DOHH2 (cell line): Measurements from ENCODE around the gene SHD.

Experiments
- H3F3A ChIP-seq: fragments of 200-600 bp; sonication (generic), shearing (Covaris generic); 2 replicates; pipeline ENCODE4 v1.6.0; 2016; ENCODE audit warnings: antibody characterized with exemption, mild to moderate bottlenecking; ENCODE audit not compliant: control insufficient read depth, insufficient read depth
- H3K27ac ChIP-seq: fragments of 200-600 bp; sonication (generic); 2 replicates; pipeline ENCODE4 v1.5.1; 2014; ENCODE audit warnings: low read depth, mild to moderate bottlenecking, low read length, moderate library complexity
- H3K27me3 ChIP-seq: fragments of 200-600 bp; sonication (generic); 2 replicates; pipeline ENCODE4 v1.6.1; 2014; ENCODE audit warnings: mild to moderate bottlenecking, low read length, mixed read lengths; ENCODE audit not compliant: control insufficient read depth
- H3K36me3 ChIP-seq: fragments of 200-600 bp; sonication (generic); 2 replicates; pipeline ENCODE4 v1.6.1; 2014; ENCODE audit warnings: mild to moderate bottlenecking, low read length, moderate library complexity, mixed read lengths; ENCODE audit not compliant: control insufficient read depth
- H3K4me1 ChIP-seq: fragments of 200-600 bp; sonication (generic); 2 replicates; pipeline ENCODE4 v1.6.1; 2014; ENCODE audit warnings: mild to moderate bottlenecking, low read length, mixed read lengths; ENCODE audit not compliant: control insufficient read depth
- H3K4me2 ChIP-seq: fragments of 200-600 bp; sonication (generic); 2 replicates; pipeline ENCODE4 v1.6.0; 2014; ENCODE audit warnings: mild to moderate bottlenecking, low read length, moderate library complexity
- H3K4me3 ChIP-seq: fragments of 200-600 bp; sonication (generic); 2 replicates; pipeline ENCODE4 v1.5.1; 2014; ENCODE audit warnings: mild to moderate bottlenecking, low read length, mixed read lengths
- H3K79me2 ChIP-seq: fragments of 200-600 bp; sonication (generic); 2 replicates; pipeline ENCODE4 v1.6.1; 2014; ENCODE audit warnings: mild to moderate bottlenecking, low read length, mixed read lengths; ENCODE audit not compliant: control insufficient read depth
- H3K9me2 ChIP-seq: fragments of 200-600 bp; sonication (generic); replicated peaks from 2 replicates; pipeline ENCODE4 v1.6.1; 2014; ENCODE audit warnings: mild to moderate bottlenecking, low read length, mixed read lengths; ENCODE audit not compliant: control insufficient read depth
- H3K9me3 ChIP-seq: fragments of 200-600 bp; sonication (generic); 2 replicates; pipeline ENCODE4 v1.6.1; 2014; ENCODE audit warnings: antibody characterized with exemption, low read length, mixed read lengths; ENCODE audit not compliant: control insufficient read depth, insufficient read depth
- H4K20me1 ChIP-seq: fragments of 200-600 bp; sonication (generic); 2 replicates; pipeline ENCODE4 v1.6.0; 2014; ENCODE audit warnings: low read depth, mild to moderate bottlenecking, antibody characterized with exemption, low read length, moderate library complexity; ENCODE audit not compliant: control insufficient read depth, insufficient read depth
- EZH2phosphoT487 ChIP-seq: fragments of 200-600 bp; sonication (generic); IDR thresholded peaks from 2 replicates; pipeline ENCODE4 v1.6.1; 2017; ENCODE audit warnings: borderline replicate concordance, mild to moderate bottlenecking, antibody characterized with exemption, low read length, moderate library complexity, mixed read lengths
- TF ChIP-seq, protein P1 (sequence below): fragments of 200-600 bp; sonication (generic); IDR thresholded peaks from one replicate; pipeline ENCODE4 v1.5.1; 2014; ENCODE audit warnings: antibody characterized with exemption, mild to moderate bottlenecking, low read depth, low read length; ENCODE audit not compliant: poor library complexity, severe bottlenecking

SHD gene

DNA sequence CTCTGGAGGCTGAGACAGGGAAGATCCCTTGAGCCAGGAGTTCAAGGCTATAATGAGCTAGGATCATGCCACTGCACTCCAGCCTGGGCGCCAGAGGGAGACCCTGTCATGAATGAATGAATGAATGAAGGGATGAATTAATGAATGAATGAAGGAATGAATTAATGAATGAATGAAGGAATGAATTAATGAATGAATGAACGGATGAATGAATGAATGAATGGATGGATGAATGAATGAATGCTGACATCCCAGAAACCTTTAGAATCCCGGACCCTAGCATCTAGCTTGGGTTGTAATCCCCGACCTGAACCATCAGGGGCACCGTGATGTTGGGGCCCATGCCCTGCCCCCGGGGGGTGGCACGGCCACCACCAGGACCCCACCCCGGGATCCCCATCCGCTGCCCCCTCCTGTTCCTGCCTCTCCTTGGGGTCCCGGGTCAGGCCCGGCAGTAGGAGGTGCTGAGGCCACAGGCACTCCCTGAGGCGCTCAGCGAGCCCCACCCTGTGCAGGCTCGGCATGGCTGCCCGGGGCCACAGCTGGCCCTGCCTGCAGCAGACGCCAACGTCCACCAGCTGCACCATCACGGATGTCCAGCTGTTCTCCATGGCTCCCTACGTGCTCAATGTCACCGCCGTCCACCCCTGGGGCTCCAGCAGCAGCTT, 46.3 kb upstream of the SHD start:
- Histone ChIP-seq H3K27me3 (peaks cover 32% of the 10 kb centered on the region), H3K4me2 (peak overlapping the region; percentile 8; the same call in 1 of the 2 replicates), H3K4me1 (peaks cover 11% of the 10 kb centered on the region), H3K79me2 (no peaks in the 10 kb centered on the region), H4K20me1 (no peaks in the 10 kb centered on the region), H3K36me3 (no peaks in the 10 kb centered on the region), H3K9me2 (no peaks in the 10 kb centered on the region), H3F3A (no peaks in the 10 kb centered on the region), H3K9me3 (no peaks in the 10 kb centered on the region), H3K27ac (no peak overlapping the region), H3K4me3 (no peak overlapping the region)
- no peak for TF ChIP-seq EZH2phosphoT487
- TF ChIP-seq, protein P1, sequence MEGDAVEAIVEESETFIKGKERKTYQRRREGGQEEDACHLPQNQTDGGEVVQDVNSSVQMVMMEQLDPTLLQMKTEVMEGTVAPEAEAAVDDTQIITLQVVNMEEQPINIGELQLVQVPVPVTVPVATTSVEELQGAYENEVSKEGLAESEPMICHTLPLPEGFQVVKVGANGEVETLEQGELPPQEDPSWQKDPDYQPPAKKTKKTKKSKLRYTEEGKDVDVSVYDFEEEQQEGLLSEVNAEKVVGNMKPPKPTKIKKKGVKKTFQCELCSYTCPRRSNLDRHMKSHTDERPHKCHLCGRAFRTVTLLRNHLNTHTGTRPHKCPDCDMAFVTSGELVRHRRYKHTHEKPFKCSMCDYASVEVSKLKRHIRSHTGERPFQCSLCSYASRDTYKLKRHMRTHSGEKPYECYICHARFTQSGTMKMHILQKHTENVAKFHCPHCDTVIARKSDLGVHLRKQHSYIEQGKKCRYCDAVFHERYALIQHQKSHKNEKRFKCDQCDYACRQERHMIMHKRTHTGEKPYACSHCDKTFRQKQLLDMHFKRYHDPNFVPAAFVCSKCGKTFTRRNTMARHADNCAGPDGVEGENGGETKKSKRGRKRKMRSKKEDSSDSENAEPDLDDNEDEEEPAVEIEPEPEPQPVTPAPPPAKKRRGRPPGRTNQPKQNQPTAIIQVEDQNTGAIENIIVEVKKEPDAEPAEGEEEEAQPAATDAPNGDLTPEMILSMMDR = no peak

DNA sequence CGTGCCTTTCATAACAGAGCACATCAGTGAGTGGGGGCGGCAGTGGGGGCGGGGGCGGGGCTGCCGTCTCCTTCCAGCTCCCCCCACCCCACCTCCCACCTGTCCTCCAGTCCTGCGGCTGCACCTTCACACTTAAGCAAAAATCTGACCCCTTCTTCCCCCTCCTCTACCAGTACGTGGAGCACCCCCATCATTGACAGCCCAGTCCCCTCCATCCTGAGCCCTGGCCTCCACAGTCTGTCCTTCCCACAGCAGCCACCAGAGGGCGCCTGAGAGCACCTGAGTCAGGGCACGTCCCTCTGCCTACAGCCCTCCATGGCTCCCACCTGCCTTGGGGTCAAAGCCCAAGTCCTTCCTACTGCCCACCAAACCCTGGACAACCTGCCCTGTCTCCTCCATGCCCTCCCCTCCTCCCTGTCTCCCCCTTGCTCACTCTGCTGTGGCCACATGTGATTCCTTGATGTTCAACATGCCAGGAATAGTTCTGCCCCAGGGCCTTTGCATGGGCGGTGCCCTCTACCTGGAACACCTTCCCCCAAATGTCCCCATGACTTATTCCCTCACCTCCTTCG, 45.7 kb upstream of the SHD start:
- H3K27ac ChIP-seq = no peak overlapping the region
- H4K20me1 ChIP-seq = no peaks in the 10 kb centered on the region
- H3K9me2 ChIP-seq = no peaks in the 10 kb centered on the region
- H3K4me2 ChIP-seq = peak overlapping the region; percentile 8; the same call in 1 of the 2 replicates
- H3K36me3 ChIP-seq = no peaks in the 10 kb centered on the region
- no peak overlapping the region for H3K4me3 ChIP-seq
- peaks cover 26% of the 10 kb centered on the region for H3K27me3 ChIP-seq
- H3K9me3 ChIP-seq = no peaks in the 10 kb centered on the region
- TF ChIP-seq, protein P1 = peak; percentile 97
- no peak for TF ChIP-seq EZH2phosphoT487
- H3K79me2 ChIP-seq = no peaks in the 10 kb centered on the region
- no peaks in the 10 kb centered on the region for H3F3A ChIP-seq
- peaks cover 11% of the 10 kb centered on the region for H3K4me1 ChIP-seq

DNA sequence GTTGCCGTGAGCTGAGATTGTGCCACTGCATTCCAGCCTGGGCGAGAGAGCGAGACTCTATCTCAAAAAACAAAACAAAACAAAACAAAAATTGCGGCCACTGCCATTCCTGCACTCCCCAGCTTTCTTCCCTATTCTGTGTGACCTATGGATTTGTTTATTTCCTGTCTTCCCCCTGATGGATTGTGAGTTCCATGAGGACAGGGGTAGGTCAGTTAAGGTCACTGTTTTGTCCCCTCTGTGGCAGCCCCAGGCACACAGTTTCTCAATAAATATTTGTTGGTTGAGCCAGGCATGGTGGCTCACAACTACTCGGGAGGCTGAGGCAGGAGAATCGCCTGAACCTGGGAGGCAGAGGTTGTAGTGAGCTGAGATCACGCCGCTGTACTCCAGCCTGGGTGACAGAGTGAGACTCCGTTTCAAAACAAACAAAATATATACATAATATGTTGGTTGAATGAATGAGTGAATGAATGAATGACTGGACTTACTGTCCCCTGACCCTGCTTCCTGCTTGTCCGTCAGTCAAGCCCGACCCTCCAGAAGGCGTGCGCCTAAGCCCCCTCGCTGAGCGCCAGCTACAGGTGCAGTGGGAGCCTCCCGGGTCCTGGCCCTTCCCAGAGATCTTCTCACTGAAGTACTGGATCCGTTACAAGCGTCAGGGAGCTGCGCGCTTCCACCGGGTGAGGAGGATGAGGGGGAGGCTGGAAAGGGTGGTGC, 44.8 kb upstream of the SHD start:
- Histone ChIP-seq H4K20me1 (no peaks in the 10 kb centered on the region), H3K79me2 (no peaks in the 10 kb centered on the region), H3K27ac (no peak overlapping the region), H3K36me3 (no peaks in the 10 kb centered on the region), H3K4me3 (no peak overlapping the region), H3K4me2 (no peak overlapping the region), H3K9me2 (no peaks in the 10 kb centered on the region), H3K27me3 (peaks cover 16% of the 10 kb centered on the region), H3K9me3 (no peaks in the 10 kb centered on the region), H3F3A (no peaks in the 10 kb centered on the region), H3K4me1 (peaks cover 4% of the 10 kb centered on the region)
- no peak for TF ChIP-seq EZH2phosphoT487
- TF ChIP-seq, protein P1 = no peak
